Measurements from ENCODE around the gene ATP1A2. TPM values are rescaled to one million over a fixed set of nuclear protein-coding genes. Genes with fewer than 3 reads are reported as not detected.
"Not testable (repeated sequence)": the region's sequence is repeated elsewhere in the genome, so short reads cannot be mapped to it uniquely, and the experiment has no call there.

The ATP1A2 gene
- total RNA-seq, 1 experiment from 2014 or later = not detected

DNA sequence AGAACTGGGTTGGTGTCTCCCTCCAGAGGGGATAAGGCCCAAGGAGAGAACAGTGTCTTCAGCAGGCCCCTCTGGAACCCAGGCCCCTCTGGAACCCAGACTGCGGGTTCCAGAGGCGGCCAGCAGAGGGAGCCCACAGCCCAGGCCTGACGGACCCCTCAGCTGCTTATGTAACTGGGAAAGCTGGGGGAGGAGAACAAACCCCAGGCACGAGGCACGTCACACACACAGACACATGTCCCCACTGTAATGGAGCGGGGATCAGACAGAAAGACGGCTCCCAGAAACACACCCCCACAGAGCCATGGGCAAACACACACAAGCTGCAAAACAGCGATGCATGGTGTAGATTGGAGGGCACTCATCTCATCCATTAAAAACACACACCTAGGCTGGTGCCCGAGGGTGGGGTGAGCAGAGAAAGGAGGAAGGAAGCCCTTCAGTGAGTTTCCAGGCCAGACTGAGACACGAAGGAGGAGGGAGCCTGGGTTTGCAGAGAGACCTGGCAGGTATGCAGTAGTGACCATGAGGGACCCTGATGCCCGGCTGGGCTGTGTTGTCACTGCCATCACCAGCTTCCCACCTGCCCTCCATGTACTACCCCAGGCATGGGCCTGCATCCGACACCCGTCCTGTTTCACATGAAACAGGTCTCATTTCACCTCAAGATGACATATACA is 14.4 kb upstream of the ATP1A2 start:
- peak; percentile 76 for DNase-seq (ENCODE audit: low spot score)

GRCh38 chr1:160101717-160102522 is 13.6 kb upstream of the ATP1A2 start:
- no peak for DNase-seq (ENCODE audit: low spot score)

DNA sequence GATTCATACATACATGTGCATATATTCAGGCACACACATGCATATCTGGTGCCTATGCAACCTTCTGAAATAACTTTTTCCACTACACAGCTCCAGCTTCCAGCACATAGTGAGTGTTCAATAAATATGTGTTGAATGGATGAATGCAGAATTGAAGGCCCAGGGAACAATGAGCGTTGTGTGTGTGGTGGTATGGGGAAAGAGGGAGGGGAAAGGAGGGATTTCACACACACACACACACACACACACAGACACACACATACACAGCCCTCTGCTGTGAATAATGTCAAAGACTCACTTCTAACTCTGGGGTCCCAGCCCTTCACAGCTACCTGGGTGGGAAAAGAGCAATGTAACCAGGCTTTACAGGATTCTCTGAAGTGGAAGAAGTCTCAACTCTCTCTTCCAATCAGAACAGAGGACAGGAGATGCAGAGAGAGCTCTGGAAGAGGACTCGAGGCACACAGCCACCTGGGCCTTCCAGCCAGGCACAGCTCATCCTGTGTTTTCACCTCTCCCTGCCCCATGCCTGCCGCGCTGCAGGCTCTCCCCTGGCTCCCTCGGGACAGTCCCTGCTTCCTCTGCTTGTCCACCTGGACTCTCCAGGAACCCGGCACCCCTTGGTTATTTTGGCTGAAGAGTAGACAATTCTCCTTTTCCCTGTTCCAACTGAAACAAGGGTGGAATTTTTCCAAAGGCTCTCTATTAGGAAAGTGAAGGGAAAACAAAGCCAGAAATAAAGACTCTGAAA is 11.7 kb upstream of the ATP1A2 start:
- no peak for DNase-seq (ENCODE audit: low spot score)

- DNase-seq (ENCODE audit: low spot score) = no peak
These were observed 11.1 kb upstream of the ATP1A2 start for GRCh38 chr1:160104486-160104885.

DNA sequence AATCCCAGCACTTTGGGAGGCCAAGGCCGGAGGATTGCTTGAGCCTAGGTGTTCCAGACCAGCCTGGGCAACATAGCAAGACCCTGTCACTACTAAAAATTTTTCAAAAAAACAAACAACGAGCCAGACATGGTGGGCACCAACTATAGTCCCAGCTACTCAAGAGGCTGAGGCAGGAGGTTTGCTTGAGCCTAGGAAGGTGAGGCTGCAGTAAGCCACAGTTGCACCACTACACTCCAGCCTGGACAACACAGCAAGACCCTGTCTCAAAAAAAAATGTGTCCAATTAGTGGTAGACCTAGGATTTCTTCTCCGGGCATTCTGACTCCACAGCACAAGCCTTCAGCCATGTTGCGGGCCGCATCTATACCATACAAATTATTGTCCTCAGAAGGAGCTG is 10.4 kb upstream of the ATP1A2 start:
- no peak for DNase-seq (ENCODE audit: low spot score)

DNA sequence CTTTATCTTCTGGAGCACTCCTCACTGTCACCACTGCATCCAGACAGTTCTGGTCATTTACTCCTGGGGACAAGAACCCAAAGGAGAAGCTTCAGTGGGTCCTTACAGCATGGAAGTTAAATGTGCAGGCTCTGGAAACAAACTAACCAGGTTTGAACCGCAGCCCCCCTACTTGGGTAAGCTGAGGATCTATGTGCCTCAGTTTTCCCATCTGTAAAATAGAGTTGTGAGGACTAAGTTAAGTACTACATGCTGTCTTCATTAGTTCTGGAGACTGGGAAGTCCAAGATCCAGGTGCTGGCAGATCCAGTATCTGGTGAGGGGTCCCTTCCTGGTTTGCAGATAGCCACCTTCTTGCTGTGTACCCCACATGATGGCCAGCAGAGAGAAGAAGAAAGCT is 8.0 kb upstream of the ATP1A2 start:
- no peak for DNase-seq (ENCODE audit: low spot score)

GRCh38 chr1:160108888-160109662 is 6.5 kb upstream of the ATP1A2 start:
- peak; percentile 66 for DNase-seq (ENCODE audit: low spot score)

GRCh38 chr1:160109686-160110085 is 5.9 kb upstream of the ATP1A2 start:
- no peak for DNase-seq (ENCODE audit: low spot score)

DNA sequence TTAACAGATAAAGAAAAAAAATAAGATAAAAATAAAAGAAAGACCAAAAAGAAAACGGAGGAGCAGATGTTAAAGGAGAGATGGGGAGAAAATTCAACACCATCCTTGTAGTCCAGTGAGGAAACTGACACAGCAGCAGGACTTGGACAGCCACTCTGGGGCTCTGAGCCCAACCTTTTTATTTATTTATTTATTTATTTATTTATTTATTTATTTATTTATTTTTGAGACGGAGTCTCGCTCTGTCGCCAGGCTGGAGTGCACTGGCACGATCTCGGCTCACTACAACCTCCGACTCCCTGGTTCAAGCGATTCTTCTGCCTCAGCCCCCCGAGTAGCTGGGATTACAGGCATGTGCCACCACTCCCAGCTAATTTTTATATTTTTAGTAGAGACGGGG is 4.1 kb upstream of the ATP1A2 start:
- not testable (repeated sequence) for DNase-seq (ENCODE audit: low spot score)

DNA sequence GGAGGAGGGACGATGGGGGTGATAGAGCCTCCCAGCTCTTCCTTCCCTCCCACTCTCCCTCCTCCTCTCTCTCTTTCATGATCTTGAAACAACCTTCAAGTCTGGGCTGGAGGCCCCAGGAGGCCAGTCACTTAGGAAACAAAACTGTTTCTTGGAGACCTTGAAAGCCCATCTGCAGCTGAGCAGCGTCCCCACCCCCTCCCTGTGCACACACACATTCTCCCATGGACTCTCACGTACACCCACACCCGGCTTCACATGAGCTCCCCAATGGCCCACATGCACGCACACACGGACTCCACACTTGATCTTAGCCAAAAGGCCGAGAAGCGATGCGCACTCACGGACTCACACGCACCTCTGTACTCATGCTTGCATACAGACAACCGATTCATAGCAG is 3.2 kb upstream of the ATP1A2 start:
- no peak for DNase-seq (ENCODE audit: low spot score)

DNA sequence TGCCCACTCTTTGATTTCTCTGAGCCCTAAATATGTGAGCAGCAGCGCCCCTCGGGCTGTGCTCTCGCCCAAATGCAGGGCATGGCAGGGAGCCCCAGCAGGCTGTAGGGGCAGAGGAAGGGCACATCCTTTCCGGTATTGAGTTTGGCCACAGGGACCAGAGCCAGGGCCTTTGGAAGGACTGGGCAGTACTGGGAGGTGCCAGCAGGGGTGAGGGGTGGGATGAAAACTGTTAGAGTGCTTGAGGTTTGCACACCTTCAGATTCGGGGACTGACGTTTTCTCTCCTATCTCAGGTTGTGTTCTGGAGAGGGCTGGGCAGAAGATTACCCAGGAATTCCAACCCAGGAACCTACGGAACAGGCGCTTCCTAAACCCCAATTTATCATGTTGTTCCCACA is 2.2 kb upstream of the ATP1A2 start:
- no peak for DNase-seq (ENCODE audit: low spot score)

- no peak for DNase-seq (ENCODE audit: low spot score)
These were observed 1.5 kb upstream of the ATP1A2 start for GRCh38 chr1:160114085-160114484.

- DNase-seq (ENCODE audit: low spot score) = no peak
These were observed 956 bp downstream of the ATP1A2 start for GRCh38 chr1:160116283-160117147.

DNA sequence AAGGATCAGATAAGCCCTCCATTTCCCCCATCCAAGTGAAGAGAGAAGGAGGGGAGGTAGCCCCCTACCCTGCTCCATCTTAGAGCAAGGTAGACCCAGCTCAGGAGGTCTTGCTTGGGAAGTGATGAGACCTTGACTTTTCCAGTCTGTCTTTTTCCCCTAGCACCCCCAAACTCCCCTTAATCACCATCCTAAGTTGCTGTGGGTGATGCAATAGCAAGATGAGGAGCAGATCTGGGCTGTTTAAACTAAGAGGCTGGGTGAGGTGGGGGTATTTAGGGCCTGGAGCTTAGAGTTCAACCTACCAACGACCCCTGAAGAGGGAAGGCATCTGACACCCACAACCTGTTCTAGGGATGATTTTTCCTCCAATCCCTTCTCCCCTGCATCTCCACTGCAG is 1.7 kb downstream of the ATP1A2 start:
- no peak for DNase-seq (ENCODE audit: low spot score)

DNA sequence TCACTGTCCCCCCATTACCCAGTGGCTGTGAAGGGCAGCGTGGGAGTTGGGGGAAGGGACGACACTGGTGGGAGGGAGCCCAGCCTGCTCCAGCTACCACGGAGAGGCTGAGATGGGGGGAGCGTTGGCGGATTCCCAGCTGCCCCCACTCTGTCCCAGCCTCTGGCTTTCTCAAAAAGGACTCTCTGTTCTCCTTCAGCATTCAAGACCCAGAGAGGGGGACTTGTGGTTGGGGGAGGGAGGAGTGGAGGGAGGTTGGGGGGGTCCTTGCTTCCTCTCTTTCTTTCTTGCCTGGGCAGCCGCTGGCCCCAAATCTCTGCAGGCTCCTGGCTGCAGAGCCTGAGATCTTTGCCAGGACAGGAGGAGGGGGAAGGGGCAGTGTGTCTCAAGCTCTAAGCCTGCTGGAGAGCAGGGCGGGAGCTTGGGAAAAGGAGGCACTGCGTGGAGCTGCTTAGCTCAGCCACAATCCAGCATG is 2.2 kb downstream of the ATP1A2 start:
- no peak for DNase-seq (ENCODE audit: low spot score)

- no peak for DNase-seq (ENCODE audit: low spot score)
These were observed 3.4 kb downstream of the ATP1A2 start for GRCh38 chr1:160118928-160119327.

GRCh38 chr1:160120797-160121196 is 5.2 kb downstream of the ATP1A2 start:
- no peak for DNase-seq (ENCODE audit: low spot score)

GRCh38 chr1:160121388-160121787 is 5.8 kb downstream of the ATP1A2 start:
- no peak for DNase-seq (ENCODE audit: low spot score)

- DNase-seq (ENCODE audit: low spot score) = no peak
These were observed 7.5 kb downstream of the ATP1A2 start for GRCh38 chr1:160122978-160123495.

- DNase-seq (ENCODE audit: low spot score) = no peak
These were observed 8.2 kb downstream of the ATP1A2 start for GRCh38 chr1:160123726-160124125.

Measured in H4 (cell line).